Right lobe of liver (tissue), 6 donors: ENCODE data around the gene HTRA1. TPM values are rescaled to one million over a fixed set of nuclear protein-coding genes. Genes with fewer than 3 reads are reported as not detected.

Source experiments
- ATAC-seq, 4 donors: fragments of 200-7000 bp; cut with Tn5 transposase; one replicate each; pipeline ENCODE4 v1.9.1; 2020; ENCODE audit warnings: mild to moderate bottlenecking in 4 of 4, moderate library complexity in 4 of 4
- DNase-seq, 3 donors: peaks; one replicate each; pipeline ENCODE4 v3.0.0-alpha.2; 2020
- H3K27ac ChIP-seq, 3 donors: fragments of 200-600 bp; one replicate each; pipeline ENCODE4 v1.8.0; 2022
- H3K27me3 ChIP-seq, 2 donors: fragments of 200-600 bp; one replicate each; pipeline ENCODE4 v1.8.0; 2022
- H3K36me3 ChIP-seq, 4 donors: fragments of 200-600 bp; sonication (generic) in 1 of 4; one replicate each; pipeline versions ENCODE4 v1.5.1 to v1.8.0; 2017 to 2022; ENCODE audit warnings: control low read depth in 1 of 4
- H3K4me1 ChIP-seq, 4 donors: fragments of 200-600 bp; sonication (generic) in 1 of 4; one replicate each; pipeline versions ENCODE4 v1.5.1 to v1.8.0; 2017 to 2022; ENCODE audit warnings: control low read depth in 1 of 4
- H3K4me3 ChIP-seq, 3 donors: fragments of 200-600 bp; one replicate each; pipeline ENCODE4 v1.8.0; 2022
- H3K9me3 ChIP-seq, 4 donors: fragments of 200-600 bp; sonication (generic) in 1 of 4; one replicate each; pipeline versions ENCODE4 v1.5.1 to v1.8.0; 2017 to 2022; ENCODE audit warnings: control low read depth in 1 of 4
- POLR2A ChIP-seq: fragments of 450-650 bp; IDR thresholded peaks from one replicate; pipeline ENCODE4 v1.6.1; 2017; ENCODE audit warnings: antibody characterized with exemption, mild to moderate bottlenecking
- WGBS: methylation state at CpG from one replicate; pipeline ENCODE4 v1.1.6; 2018; ENCODE audit warnings: low coverage, low lambda C conversion rate; ENCODE audit not compliant: insufficient coverage; ENCODE audit errors: missing lambda C conversion rate; 5-methylcytosine and 5-hydroxymethylcytosine counted together
- intact Hi-C, 2 donors: fragments of 100-400 bp; cut with DNase I; formaldehyde crosslinking; loops; one replicate each; pipeline versions ENCODE4 v1.11.2 to v1.14.1; 2022
- total RNA-seq, 6 experiments: library from RNA; depleted of rRNA in 2 of 6; stranded (reverse); fragments of >200 nt in 2 of 6; fragmentation: NEBNext Ultra II Directional in 3 of 6; extraction: Animal tissue kit (Norgen Biotek cat#: 25700) in 3 of 6; gene quantifications; one replicate each; pipeline versions ENCODE4 v1.1.0 to v1.2.4, GENCODE V29; 2016 to 2023
- TF ChIP-seq, protein P1 (sequence below), 4 donors: fragments of 200-600 bp in 3 of 4; fragments of 450-650 bp in 1 of 4; IDR thresholded peaks; one replicate each; pipeline versions ENCODE4 v1.5.1 to v1.8.0; 2016 to 2022; ENCODE audit warnings: antibody characterized with exemption in 4 of 4, mild to moderate bottlenecking in 2 of 4
- donor health status: DM: no; HTN: yes; CAD: no.
- donor health status: DM: no; HTN: no; CAD: no.
- donor health status: DM: no; HTN: no; CAD: no.
- donor health status: DM: no; HTN: yes; CAD: no.
- donor health status: DM: no; HTN: yes; CAD: no.

HTRA1 gene
- total RNA-seq, 6 experiments from 2014 or later = 91.9 to 224 (median 134) TPM

- H3K27ac ChIP-seq = no peak overlapping the region
- peak in 1 of 4 donors; percentile 4 for ATAC-seq
- intact Hi-C loops = no loop called here
Measured at GRCh38 chr10:122446668-122447423, 14.5 kb upstream of the HTRA1 start.

DNA sequence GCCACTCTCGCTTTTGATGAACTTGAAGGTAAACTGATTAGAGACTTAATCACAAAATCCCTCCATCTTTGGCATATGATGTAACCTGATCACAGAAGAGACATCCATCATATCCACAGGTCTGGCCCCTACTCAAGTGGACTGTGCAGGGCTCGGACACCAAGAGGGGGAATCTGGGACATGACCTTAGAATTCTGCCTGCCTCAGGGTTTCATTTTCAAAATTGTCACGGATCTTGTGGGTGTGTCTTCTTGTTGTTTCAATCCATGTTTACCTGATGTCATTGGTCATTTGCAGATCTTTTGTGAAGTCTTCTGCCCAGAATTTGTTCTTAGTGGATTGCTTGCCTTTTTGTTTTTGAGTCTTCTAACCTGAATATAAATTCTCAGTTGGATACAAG lies 12.8 kb upstream of the HTRA1 start:
- Histone ChIP-seq H3K27ac (peak overlapping the region; percentile 21 to 75 (median 42)), H3K4me3 (no peak overlapping the region), H3K9me3 (no peaks in the 10 kb centered on the region), H3K27me3 (no peaks in the 10 kb centered on the region), H3K4me1 (peaks cover 0 to 21% (median 8%) of the 10 kb centered on the region in 4 donors), H3K36me3 (no peaks in the 10 kb centered on the region)
- DNase-seq (no peak), ATAC-seq (peak; percentile 25 to 63 (median 44))
- 35% methylated on average over 3 of the region's 3 CpGs for WGBS
- no peak for TF ChIP-seq POLR2A
- TF ChIP-seq, protein P1, sequence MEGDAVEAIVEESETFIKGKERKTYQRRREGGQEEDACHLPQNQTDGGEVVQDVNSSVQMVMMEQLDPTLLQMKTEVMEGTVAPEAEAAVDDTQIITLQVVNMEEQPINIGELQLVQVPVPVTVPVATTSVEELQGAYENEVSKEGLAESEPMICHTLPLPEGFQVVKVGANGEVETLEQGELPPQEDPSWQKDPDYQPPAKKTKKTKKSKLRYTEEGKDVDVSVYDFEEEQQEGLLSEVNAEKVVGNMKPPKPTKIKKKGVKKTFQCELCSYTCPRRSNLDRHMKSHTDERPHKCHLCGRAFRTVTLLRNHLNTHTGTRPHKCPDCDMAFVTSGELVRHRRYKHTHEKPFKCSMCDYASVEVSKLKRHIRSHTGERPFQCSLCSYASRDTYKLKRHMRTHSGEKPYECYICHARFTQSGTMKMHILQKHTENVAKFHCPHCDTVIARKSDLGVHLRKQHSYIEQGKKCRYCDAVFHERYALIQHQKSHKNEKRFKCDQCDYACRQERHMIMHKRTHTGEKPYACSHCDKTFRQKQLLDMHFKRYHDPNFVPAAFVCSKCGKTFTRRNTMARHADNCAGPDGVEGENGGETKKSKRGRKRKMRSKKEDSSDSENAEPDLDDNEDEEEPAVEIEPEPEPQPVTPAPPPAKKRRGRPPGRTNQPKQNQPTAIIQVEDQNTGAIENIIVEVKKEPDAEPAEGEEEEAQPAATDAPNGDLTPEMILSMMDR (IDR thresholded peaks at IDR 0.05) = no peak
- intact Hi-C loops = no loop called here

More at GRCh38 chr10:122446668-122447423, 14.5 kb upstream of the HTRA1 start:
- no peak overlapping the region for H3K4me3 ChIP-seq
- peaks cover 0 to 21% (median 8%) of the 10 kb centered on the region in 4 donors for H3K4me1 ChIP-seq
- TF ChIP-seq, protein P1 (IDR thresholded peaks at IDR 0.05) = no peak
- no peak for TF ChIP-seq POLR2A
- no peaks in the 10 kb centered on the region for H3K27me3 ChIP-seq
- DNase-seq = peak in 1 of 3 donors; percentile 6
- no peaks in the 10 kb centered on the region for H3K36me3 ChIP-seq
- no peaks in the 10 kb centered on the region for H3K9me3 ChIP-seq
- 83% methylated on average over 2 of the region's 2 CpGs for WGBS

GRCh38 chr10:122449153-122449552 lies 12.2 kb upstream of the HTRA1 start:
- no peaks in the 10 kb centered on the region for H3K9me3 ChIP-seq
- 17% methylated on average over 4 of the region's 4 CpGs for whole genome bisulfite sequencing
- DNase-seq = no peak
- peaks cover 0 to 21% (median 8%) of the 10 kb centered on the region in 4 donors for H3K4me1 ChIP-seq
- H3K36me3 ChIP-seq = no peaks in the 10 kb centered on the region
- H3K4me3 ChIP-seq = no peak overlapping the region
- no peaks in the 10 kb centered on the region for H3K27me3 ChIP-seq
- H3K27ac ChIP-seq = peak overlapping the region; percentile 21 to 75 (median 42)
- intact Hi-C loops = no loop called here
- peak; percentile 80 to 90 (median 86) for ATAC-seq
- TF ChIP-seq, protein P1 (IDR thresholded peaks at IDR 0.05) = no peak
- TF ChIP-seq POLR2A = peak; percentile 28

DNA sequence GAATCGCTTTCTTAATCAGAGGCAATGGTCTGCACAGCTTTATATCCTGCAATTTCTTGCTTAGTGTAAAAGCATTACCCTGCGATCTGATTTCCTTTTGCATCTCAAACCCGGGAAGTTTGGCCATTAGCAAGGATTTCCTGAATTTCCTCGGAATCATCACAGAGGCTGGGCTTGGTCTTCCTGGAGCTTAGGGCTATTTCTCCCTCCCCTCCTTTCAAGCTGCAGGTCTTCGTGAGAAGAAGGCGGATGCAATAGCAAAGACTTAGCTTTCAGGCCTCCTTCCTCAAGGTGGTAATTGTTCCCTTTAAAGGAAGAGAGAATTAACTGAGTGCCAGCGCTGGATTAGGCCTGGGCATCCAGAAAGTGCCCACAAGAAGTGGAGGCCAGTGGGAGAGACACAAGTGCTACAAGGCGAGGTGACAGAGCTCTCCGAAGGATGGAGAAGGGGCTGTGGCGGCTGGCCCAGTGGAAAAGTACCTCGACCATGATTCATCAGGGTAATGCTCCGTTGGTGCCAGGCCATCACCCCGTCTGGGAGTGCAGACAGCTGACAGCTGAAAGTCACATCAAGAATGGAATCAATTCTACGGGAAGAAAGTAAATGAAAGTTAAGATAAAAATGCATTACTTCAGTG lies 10.9 kb upstream of the HTRA1 start:
- ATAC-seq = no peak

More for the DNA sequence above, 10.9 kb upstream of the HTRA1 start:
- H3K4me1 ChIP-seq = peaks cover 0 to 21% (median 8%) of the 10 kb centered on the region in 4 donors
- WGBS = 69% methylated on average over 14 of the region's 14 CpGs
- no peaks in the 10 kb centered on the region for H3K9me3 ChIP-seq
- H3K4me3 ChIP-seq = no peak overlapping the region
- H3K27me3 ChIP-seq = no peaks in the 10 kb centered on the region
- no peak for DNase-seq
- peak overlapping the region in 1 of 3 donors; percentile 53 for H3K27ac ChIP-seq
- no peaks in the 10 kb centered on the region for H3K36me3 ChIP-seq
- TF ChIP-seq POLR2A = no peak
- TF ChIP-seq, protein P1 (IDR thresholded peaks at IDR 0.05) = no peak
- intact Hi-C loops = no loop called here
